Measurements from ENCODE around the gene IL16. TPM values are rescaled to one million over a fixed set of nuclear protein-coding genes. Genes with fewer than 3 reads are reported as not detected.
A peak's percentile ranks its signal among the peaks of the same experiment; 100 is the strongest.

The IL16 gene
- total and polyA plus RNA-seq, 11 donors = 1.2 to 21.6 (median 3.7) TPM

DNA sequence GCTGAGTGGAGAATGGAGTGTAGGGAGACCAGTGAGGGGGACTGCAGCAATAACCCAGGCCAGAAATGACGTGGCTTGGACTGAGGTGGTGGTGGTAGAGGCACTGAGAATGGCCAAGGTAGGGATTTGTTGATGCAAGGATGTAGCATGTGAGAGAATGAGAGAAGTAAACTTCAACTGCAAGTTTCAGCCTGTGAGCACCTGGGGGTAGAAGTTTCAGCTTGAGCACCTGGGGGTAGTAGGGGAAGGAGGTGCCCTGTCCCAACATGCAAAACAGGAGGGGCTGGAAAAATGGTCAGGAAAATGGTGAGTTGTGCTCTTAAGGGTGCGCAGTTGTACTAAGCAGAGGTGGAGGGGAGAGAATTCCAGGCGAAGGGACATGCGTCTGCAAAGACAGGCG lies 31.0 kb downstream of the IL16 start:
- peaks cover 0 to 39% (median 10%) of the 10 kb centered on the region in 12 donors for H3K4me1 ChIP-seq
- no peak overlapping the region for H3K27ac ChIP-seq
- H3K4me3 ChIP-seq = no peak overlapping the region
- intact Hi-C loops (cut with DNase I) = loop anchor here in 3 of 10 donors (5.0 to 10.0 kb wide), 3 partner anchors 35 to 63 kb away; no protein-coding TSS in a partner anchor
- TF ChIP-seq, protein P1, sequence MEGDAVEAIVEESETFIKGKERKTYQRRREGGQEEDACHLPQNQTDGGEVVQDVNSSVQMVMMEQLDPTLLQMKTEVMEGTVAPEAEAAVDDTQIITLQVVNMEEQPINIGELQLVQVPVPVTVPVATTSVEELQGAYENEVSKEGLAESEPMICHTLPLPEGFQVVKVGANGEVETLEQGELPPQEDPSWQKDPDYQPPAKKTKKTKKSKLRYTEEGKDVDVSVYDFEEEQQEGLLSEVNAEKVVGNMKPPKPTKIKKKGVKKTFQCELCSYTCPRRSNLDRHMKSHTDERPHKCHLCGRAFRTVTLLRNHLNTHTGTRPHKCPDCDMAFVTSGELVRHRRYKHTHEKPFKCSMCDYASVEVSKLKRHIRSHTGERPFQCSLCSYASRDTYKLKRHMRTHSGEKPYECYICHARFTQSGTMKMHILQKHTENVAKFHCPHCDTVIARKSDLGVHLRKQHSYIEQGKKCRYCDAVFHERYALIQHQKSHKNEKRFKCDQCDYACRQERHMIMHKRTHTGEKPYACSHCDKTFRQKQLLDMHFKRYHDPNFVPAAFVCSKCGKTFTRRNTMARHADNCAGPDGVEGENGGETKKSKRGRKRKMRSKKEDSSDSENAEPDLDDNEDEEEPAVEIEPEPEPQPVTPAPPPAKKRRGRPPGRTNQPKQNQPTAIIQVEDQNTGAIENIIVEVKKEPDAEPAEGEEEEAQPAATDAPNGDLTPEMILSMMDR (IDR thresholded peaks at IDR 0.05) = no peak
- TF ChIP-seq POLR2A (IDR thresholded peaks at IDR 0.05) = no peak
- peaks cover 0 to 7% (median 0%) of the 10 kb centered on the region in 12 donors for H3K9me3 ChIP-seq
- no peak for ATAC-seq
- no peak for DNase-seq
- H3K36me3 ChIP-seq = peaks cover 0 to 6% (median 0%) of the 10 kb centered on the region in 9 donors
- H3K27me3 ChIP-seq = no peaks in the 10 kb centered on the region
- 87 to 94% (median 91%) methylated on average over 5 of the region's 5 CpGs for WGBS, 4 donors

DNA sequence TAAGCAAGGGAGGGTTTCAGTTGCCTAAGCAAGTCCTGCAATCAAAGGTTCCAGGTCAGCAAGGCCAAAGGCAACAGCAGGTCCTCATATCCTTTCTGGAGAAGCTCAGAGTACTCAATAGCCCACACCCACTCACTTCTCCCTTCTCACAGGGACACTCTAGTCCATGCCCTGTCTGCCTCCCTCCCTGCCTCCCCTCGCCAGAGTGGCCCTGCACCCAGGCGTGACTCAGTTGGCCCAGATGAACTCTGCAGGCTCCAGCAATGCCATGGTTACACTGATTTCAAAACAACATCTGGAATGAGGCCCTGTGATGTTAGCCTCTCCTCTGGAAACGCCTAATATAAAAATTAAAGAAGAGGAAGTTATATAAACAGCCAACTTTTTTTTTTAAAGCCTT lies 32.9 kb downstream of the IL16 start:
- H3K4me3 ChIP-seq = no peak overlapping the region
- peak; percentile 45 to 87 (median 74) for ATAC-seq
- peak in 3 of 5 donors; percentile 36 to 64 (median 59) for DNase-seq
- H3K27ac ChIP-seq = peak overlapping the region in 8 of 12 donors; percentile 25 to 73 (median 45)
- 48 to 61% (median 53%) methylated on average over 3 of the region's 3 CpGs for WGBS, 4 donors
- peaks cover 0 to 28% (median 6%) of the 10 kb centered on the region in 12 donors for H3K4me1 ChIP-seq
- TF ChIP-seq, protein P1 (IDR thresholded peaks at IDR 0.05) = no peak
- TF ChIP-seq POLR2A (IDR thresholded peaks at IDR 0.05) = no peak
- intact Hi-C loops (cut with DNase I) = loop anchor here in 3 of 10 donors (5.0 to 10.0 kb wide), 3 partner anchors 37 to 65 kb away; no protein-coding TSS in a partner anchor
- peaks cover 0 to 6% (median 0%) of the 10 kb centered on the region in 9 donors for H3K36me3 ChIP-seq
- H3K27me3 ChIP-seq = no peaks in the 10 kb centered on the region
- H3K9me3 ChIP-seq = peaks cover 0 to 11% (median 0%) of the 10 kb centered on the region in 12 donors

DNA sequence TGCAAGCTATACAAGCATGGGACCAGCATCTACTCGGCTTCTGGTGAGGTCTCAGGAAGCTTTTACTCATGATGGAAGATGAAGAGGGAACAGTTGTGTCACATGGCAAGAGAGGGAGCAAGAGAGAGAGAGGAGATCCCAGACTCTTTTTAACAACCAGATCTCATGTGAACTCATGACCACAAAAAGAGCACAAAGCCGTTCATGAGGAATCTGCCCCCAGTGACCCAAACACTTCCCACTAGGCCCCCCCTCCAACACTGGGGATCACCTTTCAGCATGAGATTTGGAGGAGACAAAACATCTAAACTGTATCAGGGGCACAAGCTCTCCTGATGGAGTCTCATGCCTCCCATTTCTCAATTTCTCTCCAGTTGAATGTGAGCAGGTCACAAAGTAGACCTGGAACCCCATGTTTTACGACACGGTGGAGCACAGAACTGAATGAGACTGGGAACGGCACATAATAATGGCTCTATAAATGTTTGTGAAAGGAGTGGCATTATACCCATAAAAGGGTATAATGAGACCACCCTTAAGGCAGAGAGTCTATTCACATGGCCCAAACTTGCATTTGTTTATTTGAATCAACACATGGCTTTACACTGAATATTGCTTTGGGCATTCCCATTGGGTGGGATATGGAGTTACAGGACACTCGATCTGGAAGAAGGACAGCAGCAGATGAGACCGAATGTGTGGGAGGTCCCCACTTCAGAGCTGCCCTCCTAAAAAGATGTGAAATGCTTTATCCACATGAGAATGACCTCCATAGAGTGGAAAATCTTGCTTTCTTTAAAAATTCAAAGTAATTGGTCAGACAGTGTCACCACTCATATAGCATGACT lies 38.8 kb downstream of the IL16 start:
- H3K27ac ChIP-seq = peak overlapping the region in 4 of 12 donors; percentile 9 to 37 (median 26)
- WGBS, 4 donors = 91 to 94% (median 94%) methylated on average over 7 of the region's 7 CpGs
- no peak for DNase-seq

DNA sequence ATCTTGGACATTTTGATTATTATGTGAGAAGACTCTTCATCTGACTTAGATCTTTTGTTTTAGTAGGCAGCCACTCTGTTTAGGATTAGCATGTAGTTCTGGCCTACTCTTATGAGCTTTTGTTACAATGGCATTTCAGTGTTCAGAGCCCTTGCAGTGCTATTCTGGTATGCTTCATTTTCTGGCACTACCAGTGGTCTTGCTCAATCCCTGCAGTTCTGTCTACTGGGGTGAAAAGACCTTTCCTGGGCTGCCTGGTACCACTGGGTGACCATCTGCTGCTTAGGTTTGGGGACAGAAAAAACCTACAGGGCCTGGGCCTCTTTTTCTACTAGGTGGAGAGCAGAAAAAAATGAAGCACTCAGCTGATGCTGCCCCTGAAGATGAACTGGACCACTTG lies 42.5 kb downstream of the IL16 start:
- intact Hi-C loops (cut with DNase I) = no loop called here
- ATAC-seq = peak in 2 of 4 donors; percentile 48 to 74

More for the DNA sequence above, 38.8 kb downstream of the IL16 start:
- TF ChIP-seq, protein P1 (IDR thresholded peaks at IDR 0.05) = no peak
- TF ChIP-seq POLR2A (IDR thresholded peaks at IDR 0.05) = no peak
- intact Hi-C loops (cut with DNase I) = no loop called here
- ATAC-seq = no peak
- Histone ChIP-seq H3K36me3 (no peaks in the 10 kb centered on the region), H3K27me3 (no peaks in the 10 kb centered on the region), H3K4me3 (no peak overlapping the region), H3K4me1 (peaks cover 0 to 8% (median 0%) of the 10 kb centered on the region in 12 donors), H3K9me3 (peaks cover 0 to 17% (median 1%) of the 10 kb centered on the region in 12 donors)

More for the DNA sequence above, 42.5 kb downstream of the IL16 start:
- DNase-seq = no peak
- Histone ChIP-seq H3K9me3 (peaks cover 0 to 38% (median 16%) of the 10 kb centered on the region in 12 donors), H3K27me3 (no peaks in the 10 kb centered on the region), H3K4me1 (peaks cover 0 to 8% (median 0%) of the 10 kb centered on the region in 12 donors), H3K4me3 (no peak overlapping the region), H3K36me3 (no peaks in the 10 kb centered on the region), H3K27ac (no peak overlapping the region)
- TF ChIP-seq, protein P1 (IDR thresholded peaks at IDR 0.05) = no peak
- TF ChIP-seq POLR2A (IDR thresholded peaks at IDR 0.05) = no peak
